Measurements from ENCODE around the gene CAMSAP1. TPM values are rescaled to one million over a fixed set of nuclear protein-coding genes. Genes with fewer than 3 reads are reported as not detected.

Gene CAMSAP1
- total and polyA plus RNA-seq, 10 of the 15 experiments (the other 5 are each of a cell fraction or from before 2014, with no cell fraction given), result 1.4 to 24.7 (median 8.0) TPM

DNA sequence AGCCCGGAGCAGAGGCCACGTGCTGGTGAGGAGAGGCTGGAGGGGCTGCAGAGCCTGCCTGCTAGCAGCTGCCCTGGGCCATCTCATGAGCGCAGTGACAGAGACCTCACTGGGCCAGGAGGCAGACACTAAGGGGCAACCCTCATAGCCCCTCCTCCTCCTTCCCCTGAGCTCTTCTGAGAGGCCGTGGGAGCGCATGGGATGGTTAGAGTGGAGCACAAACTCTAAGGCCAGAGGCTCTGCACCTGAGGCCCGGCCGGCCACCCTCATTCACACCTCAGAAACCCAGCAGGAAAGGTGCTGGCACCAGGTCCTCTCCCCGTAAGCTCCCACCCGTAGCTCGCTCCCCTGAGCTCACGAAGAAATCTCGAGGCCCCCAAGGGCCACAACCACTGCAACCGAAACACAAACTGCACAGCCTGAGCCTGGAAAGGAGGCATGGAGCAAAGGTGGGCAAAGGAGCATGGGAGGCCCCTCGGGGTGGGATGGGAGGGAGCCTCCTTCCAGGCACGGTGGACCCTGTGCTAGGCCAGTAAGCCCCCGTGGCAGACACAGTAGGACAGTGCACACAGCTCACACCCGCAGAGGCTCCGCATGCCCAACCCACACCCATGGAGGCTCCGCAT is 17.7 kb downstream of the CAMSAP1 start:
- FAIRE-seq, result no peak
- Histone ChIP-seq H3K9ac (ENCODE audit: control insufficient read depth, insufficient read depth, low read length) (no peak overlapping the region), H3K27me3 (replicated peaks in 1 of 2; ENCODE audit: control insufficient read depth in 2 of 2, insufficient read depth in 2 of 2, low read length in 1 of 2) (no peaks in the 10 kb centered on the region), H3K4me1 (ENCODE audit: control insufficient read depth, insufficient read depth, low read length) (peaks cover 20% of the 10 kb centered on the region), H3K36me3 (ENCODE audit: control insufficient read depth in 2 of 2, insufficient read depth in 2 of 2, low read length in 1 of 2) (peaks cover 0 to 5% of the 10 kb centered on the region in 2 experiments; a peak in 2 of 4 replicates), H3K27ac (ENCODE audit: control insufficient read depth, insufficient read depth) (no peak overlapping the region), H2AFZ (ENCODE audit: control insufficient read depth, low read depth, low read length) (no peak overlapping the region), H3K4me3 (no peak overlapping the region), H3K4me2 (ENCODE audit: control insufficient read depth, insufficient read depth) (no peak overlapping the region), H4K20me1 (ENCODE audit: control insufficient read depth, insufficient read depth) (no peaks in the 10 kb centered on the region; the same call in 1 of the 2 replicates), H3K9me3 (replicated peaks; ENCODE audit: control insufficient read depth, insufficient read depth, low read length) (no peaks in the 10 kb centered on the region), H3K79me2 (ENCODE audit: control insufficient read depth, insufficient read depth, low read length) (peaks cover 50% of the 10 kb centered on the region)
- SMC1A ChIA-PET (ENCODE audit: uncharacterized antibody, unreplicated experiment), result interaction anchor here (0.5 kb wide), 1 partner anchor 21 kb away, joined by 3 read pairs; no protein-coding TSS in a partner anchor
- TF ChIP-seq ZNF207 (IDR thresholded peaks at IDR 0.05; ENCODE audit: borderline replicate concordance) (no peak), TCF12 (IDR thresholded peaks at IDR 0.05; ENCODE audit: low read depth, low read length) (no peak), SMARCA5 (IDR thresholded peaks at IDR 0.05) (no peak), NFIC (IDR thresholded peaks at IDR 0.05; ENCODE audit: low read depth, low read length) (no peak), WRNIP1 (IDR thresholded peaks at IDR 0.05; ENCODE audit: borderline replicate concordance, low read depth, low read length) (no peak), BCL11A (IDR thresholded peaks at IDR 0.05; ENCODE audit: low read depth, low read length) (no peak), SMC3 (IDR thresholded peaks at IDR 0.05; ENCODE audit: borderline replicate concordance, low read length) (no peak)
- TF ChIP-seq, protein P1, sequence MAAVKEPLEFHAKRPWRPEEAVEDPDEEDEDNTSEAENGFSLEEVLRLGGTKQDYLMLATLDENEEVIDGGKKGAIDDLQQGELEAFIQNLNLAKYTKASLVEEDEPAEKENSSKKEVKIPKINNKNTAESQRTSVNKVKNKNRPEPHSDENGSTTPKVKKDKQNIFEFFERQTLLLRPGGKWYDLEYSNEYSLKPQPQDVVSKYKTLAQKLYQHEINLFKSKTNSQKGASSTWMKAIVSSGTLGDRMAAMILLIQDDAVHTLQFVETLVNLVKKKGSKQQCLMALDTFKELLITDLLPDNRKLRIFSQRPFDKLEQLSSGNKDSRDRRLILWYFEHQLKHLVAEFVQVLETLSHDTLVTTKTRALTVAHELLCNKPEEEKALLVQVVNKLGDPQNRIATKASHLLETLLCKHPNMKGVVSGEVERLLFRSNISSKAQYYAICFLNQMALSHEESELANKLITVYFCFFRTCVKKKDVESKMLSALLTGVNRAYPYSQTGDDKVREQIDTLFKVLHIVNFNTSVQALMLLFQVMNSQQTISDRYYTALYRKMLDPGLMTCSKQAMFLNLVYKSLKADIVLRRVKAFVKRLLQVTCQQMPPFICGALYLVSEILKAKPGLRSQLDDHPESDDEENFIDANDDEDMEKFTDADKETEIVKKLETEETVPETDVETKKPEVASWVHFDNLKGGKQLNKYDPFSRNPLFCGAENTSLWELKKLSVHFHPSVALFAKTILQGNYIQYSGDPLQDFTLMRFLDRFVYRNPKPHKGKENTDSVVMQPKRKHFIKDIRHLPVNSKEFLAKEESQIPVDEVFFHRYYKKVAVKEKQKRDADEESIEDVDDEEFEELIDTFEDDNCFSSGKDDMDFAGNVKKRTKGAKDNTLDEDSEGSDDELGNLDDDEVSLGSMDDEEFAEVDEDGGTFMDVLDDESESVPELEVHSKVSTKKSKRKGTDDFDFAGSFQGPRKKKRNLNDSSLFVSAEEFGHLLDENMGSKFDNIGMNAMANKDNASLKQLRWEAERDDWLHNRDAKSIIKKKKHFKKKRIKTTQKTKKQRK (IDR thresholded peaks at IDR 0.05; ENCODE audit: low read depth, low read length), result no peak
- TF ChIP-seq, protein P2, sequence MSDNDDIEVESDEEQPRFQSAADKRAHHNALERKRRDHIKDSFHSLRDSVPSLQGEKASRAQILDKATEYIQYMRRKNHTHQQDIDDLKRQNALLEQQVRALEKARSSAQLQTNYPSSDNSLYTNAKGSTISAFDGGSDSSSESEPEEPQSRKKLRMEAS (IDR thresholded peaks at IDR 0.05; ENCODE audit: low read depth, low read length), result no peak
- TF ChIP-seq, protein P3, sequence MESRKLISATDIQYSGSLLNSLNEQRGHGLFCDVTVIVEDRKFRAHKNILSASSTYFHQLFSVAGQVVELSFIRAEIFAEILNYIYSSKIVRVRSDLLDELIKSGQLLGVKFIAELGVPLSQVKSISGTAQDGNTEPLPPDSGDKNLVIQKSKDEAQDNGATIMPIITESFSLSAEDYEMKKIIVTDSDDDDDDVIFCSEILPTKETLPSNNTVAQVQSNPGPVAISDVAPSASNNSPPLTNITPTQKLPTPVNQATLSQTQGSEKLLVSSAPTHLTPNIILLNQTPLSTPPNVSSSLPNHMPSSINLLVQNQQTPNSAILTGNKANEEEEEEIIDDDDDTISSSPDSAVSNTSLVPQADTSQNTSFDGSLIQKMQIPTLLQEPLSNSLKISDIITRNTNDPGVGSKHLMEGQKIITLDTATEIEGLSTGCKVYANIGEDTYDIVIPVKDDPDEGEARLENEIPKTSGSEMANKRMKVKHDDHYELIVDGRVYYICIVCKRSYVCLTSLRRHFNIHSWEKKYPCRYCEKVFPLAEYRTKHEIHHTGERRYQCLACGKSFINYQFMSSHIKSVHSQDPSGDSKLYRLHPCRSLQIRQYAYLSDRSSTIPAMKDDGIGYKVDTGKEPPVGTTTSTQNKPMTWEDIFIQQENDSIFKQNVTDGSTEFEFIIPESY (IDR thresholded peaks at IDR 0.05), result no peak
- CTCF ChIA-PET, result no interaction called here
- RAD21 ChIA-PET (ENCODE audit: unreplicated experiment), result no interaction called here
- DNase-seq (ENCODE audit: low read depth, low spot score), result no peak
- ATAC-seq, result no peak
- no TSS peak for BruUV-seq (replicated peaks)
- POLR2A ChIA-PET, result no interaction called here
- in situ Hi-C loops (cut with MboI) (no loop called here), intact Hi-C loops (cut with micrococcal nuclease; ENCODE audit: unreplicated experiment) (no loop called here)
- 82% methylated on average over 17 of the region's 19 CpGs for WGBS (ENCODE audit: insufficient coverage, insufficient replicate concordance, low lambda C conversion rate, missing lambda C conversion rate)
